AG09309 (cell line): ENCODE data around the gene SNRNP40.

Experiments
- DNase-seq: peaks from one replicate; pipeline ENCODE4 v3.0.0-alpha.2; 2010; ENCODE audit warnings: low read depth
- H3K4me3 ChIP-seq: 2 replicates; pipeline ENCODE4 v1.5.1; 2011; ENCODE audit warnings: mild to moderate bottlenecking, low read depth, low read length, moderate library complexity; ENCODE audit not compliant: control insufficient read depth
- CTCF ChIP-seq: IDR thresholded peaks from 2 replicates; pipeline ENCODE4 v1.5.1; 2011; ENCODE audit warnings: mild to moderate bottlenecking, low read depth, low read length, inconsistent platforms; ENCODE audit not compliant: insufficient read depth, control insufficient read depth; ENCODE audit errors: missing control alignments

The SNRNP40 gene

DNA sequence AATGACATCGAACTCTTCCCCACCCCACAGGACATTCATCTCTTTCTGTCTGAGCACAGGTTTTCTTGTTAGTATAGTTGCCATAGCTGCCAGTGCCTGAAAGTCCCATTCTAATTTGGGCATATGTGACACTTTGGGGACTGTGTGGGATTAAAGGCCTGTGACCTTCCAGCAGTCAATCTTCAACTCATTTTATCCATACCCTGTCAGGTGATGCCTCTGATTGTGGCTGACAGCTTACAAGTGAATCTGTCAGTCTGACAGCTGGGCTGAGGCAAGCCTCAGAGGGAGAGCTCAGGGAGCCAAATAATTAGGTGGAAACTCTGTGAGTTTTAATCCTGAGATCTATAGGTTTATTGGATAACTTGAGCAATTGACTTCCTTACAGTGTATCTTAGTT, 29.9 kb upstream of the SNRNP40 start:
- TF ChIP-seq CTCF, result no peak
- H3K4me3 ChIP-seq, result no peak overlapping the region
- DNase-seq, result no peak

DNA sequence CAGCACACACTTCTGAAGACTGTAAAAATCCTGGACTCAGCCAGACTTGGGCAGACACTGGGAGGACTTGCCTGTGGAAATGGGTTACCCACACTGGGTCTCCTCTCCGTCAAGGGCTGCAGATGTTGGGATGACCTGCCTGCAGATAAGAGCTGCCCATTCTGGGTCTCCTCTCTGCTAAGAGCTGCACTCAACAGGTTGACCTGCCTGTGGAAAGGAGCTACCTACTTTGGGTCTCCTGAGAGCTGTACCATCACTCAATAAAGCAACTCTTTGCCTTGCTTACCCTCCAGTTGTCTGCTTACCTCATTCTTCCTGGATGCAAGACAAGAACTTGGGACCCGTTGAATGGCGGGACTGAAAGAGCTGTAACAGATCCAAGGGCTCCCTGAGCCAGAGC, 28.4 kb upstream of the SNRNP40 start:
- no peak overlapping the region for H3K4me3 ChIP-seq
- DNase-seq, result no peak
- TF ChIP-seq CTCF, result no peak

DNA sequence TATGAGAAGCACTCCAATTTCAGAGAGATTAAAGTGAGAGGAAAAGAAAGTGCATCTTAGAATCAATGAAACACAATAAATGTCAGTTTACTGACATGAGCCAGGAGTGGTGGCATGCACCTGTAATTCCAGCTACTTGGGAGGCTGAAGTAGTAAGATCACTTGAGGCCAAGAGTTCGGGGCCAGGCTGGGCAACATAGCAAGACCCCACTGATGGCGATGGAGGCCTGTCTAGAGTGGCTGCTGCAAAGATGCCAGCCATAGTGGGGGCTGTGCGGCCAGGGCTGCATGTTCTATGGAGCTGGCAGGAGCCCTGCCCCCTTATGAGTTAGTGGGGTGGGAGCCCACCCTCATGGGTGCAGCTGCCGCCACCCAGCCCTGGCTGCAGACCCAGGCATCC, 27.5 kb upstream of the SNRNP40 start:
- no peak for TF ChIP-seq CTCF
- no peak for DNase-seq
- H3K4me3 ChIP-seq, result no peak overlapping the region

GRCh38 chr1:31318146-31318545, 21.6 kb upstream of the SNRNP40 start:
- H3K4me3 ChIP-seq, result no peak overlapping the region
- no peak for DNase-seq
- TF ChIP-seq CTCF, result no peak

- DNase-seq, result no peak
- H3K4me3 ChIP-seq, result no peak overlapping the region
- no peak for TF ChIP-seq CTCF
These were observed 19.3 kb upstream of the SNRNP40 start for GRCh38 chr1:31315902-31316301.

- no peak for TF ChIP-seq CTCF
- no peak overlapping the region for H3K4me3 ChIP-seq
- DNase-seq, result no peak
These were observed 13.6 kb upstream of the SNRNP40 start for GRCh38 chr1:31310198-31310597.

- TF ChIP-seq CTCF, result no peak
- DNase-seq, result no peak
- no peak overlapping the region for H3K4me3 ChIP-seq
These were observed 11.4 kb upstream of the SNRNP40 start for GRCh38 chr1:31308036-31308435.
